PFSK-1 (cell line): ENCODE results near the gene GBE1.

Source experiments
- FOXP2 ChIP-seq: optimal IDR thresholded peaks from 2 replicates; pipeline ENCODE3; 2011; ENCODE audit warnings: borderline replicate concordance, control low read depth, inconsistent platforms; ENCODE audit not compliant: insufficient read depth; ENCODE audit errors: extremely low read length, extremely low read depth
- POLR2AphosphoS5 ChIP-seq: IDR thresholded peaks from 2 replicates; pipeline ENCODE4 v1.6.1; 2012; ENCODE audit warnings: low read depth, mild to moderate bottlenecking, control low read depth, low read length, moderate library complexity
- SIN3A ChIP-seq: IDR thresholded peaks from 2 replicates; pipeline ENCODE4 v1.6.1; 2012; ENCODE audit warnings: mild to moderate bottlenecking, low read length, moderate library complexity, borderline replicate concordance; ENCODE audit not compliant: insufficient read depth
- TAF1 ChIP-seq: IDR thresholded peaks from 2 replicates; pipeline ENCODE4 v1.6.1; 2012; ENCODE audit warnings: low read length, control low read depth, borderline replicate concordance; ENCODE audit not compliant: insufficient read depth
- TF ChIP-seq, protein P1 (sequence below), 2 experiments: IDR thresholded peaks; 2 replicates each; pipeline versions ENCODE4 v1.6.1 to v1.8.0; 2011 to 2012; ENCODE audit warnings: low read depth in 2 of 2, low read length in 2 of 2, control low read depth in 1 of 2, inconsistent platforms in 1 of 2, mild to moderate bottlenecking in 1 of 2, moderate library complexity in 1 of 2; ENCODE audit not compliant: insufficient read depth in 1 of 2

- TF ChIP-seq, protein P1, sequence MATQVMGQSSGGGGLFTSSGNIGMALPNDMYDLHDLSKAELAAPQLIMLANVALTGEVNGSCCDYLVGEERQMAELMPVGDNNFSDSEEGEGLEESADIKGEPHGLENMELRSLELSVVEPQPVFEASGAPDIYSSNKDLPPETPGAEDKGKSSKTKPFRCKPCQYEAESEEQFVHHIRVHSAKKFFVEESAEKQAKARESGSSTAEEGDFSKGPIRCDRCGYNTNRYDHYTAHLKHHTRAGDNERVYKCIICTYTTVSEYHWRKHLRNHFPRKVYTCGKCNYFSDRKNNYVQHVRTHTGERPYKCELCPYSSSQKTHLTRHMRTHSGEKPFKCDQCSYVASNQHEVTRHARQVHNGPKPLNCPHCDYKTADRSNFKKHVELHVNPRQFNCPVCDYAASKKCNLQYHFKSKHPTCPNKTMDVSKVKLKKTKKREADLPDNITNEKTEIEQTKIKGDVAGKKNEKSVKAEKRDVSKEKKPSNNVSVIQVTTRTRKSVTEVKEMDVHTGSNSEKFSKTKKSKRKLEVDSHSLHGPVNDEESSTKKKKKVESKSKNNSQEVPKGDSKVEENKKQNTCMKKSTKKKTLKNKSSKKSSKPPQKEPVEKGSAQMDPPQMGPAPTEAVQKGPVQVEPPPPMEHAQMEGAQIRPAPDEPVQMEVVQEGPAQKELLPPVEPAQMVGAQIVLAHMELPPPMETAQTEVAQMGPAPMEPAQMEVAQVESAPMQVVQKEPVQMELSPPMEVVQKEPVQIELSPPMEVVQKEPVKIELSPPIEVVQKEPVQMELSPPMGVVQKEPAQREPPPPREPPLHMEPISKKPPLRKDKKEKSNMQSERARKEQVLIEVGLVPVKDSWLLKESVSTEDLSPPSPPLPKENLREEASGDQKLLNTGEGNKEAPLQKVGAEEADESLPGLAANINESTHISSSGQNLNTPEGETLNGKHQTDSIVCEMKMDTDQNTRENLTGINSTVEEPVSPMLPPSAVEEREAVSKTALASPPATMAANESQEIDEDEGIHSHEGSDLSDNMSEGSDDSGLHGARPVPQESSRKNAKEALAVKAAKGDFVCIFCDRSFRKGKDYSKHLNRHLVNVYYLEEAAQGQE (IDR thresholded peaks at IDR 0.05; ENCODE audit: insufficient read depth in 1 of 2, low read depth in 2 of 2, low read length in 2 of 2) = no peak
- no peak for TF ChIP-seq TAF1
- TF ChIP-seq POLR2AphosphoS5 = no peak
- no peak for TF ChIP-seq SIN3A
- TF ChIP-seq FOXP2 = no peak
These were observed 84.6 kb downstream of the GBE1 start for GRCh38 chr3:81676706-81677456.
